GM19463 (cell line): Measurements from ENCODE around the gene OVCH1.
"Not testable (repeated sequence)": the region's sequence is repeated elsewhere in the genome, so short reads cannot be mapped to it uniquely, and the experiment has no call there.

Experiments
- ATAC-seq: cut with Tn5 transposase; IDR thresholded peaks from one replicate; pipeline ENCODE4 v1.9.1; 2021; ENCODE audit warnings: mild to moderate bottlenecking, moderate library complexity; ENCODE audit not compliant: unreplicated experiment

Gene OVCH1

DNA sequence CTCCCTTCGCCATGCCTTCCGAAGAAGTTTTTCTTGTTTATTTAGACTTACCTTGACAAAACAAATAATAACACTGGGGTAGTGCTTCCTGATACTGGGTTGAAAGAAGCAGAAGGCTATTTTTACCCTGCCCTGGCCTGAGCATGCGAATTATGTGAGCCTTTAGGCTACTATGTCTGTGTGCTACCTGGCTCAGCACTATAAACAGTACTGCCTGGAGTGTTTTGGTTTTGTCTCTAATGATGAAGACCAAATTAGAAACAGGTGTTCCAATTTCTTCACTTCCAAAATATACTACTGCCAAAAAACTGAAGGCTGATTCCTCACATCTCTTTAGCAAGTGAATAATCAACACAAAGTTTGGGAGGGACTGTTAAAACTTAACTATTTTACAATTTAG is 7.6 kb upstream of the OVCH1 start:
- no peak for ATAC-seq

DNA sequence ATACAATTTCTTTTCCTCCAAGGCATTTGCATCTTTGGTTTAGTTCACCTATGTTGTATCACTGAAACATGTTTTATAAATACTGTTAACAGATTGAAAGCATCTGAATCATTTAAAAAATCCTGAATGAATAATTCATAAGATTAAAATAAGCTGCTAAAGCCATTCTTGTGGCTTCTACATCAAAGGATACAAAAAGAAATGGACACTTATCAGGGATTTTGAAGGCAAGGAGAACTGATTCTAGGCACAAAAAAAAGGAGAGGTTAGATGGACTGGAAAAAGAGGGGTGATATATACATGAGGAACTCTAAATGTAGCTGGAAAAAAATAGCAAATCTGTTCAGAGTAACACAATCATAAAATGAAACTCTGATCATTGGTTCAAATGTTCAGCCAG is 5.8 kb upstream of the OVCH1 start:
- ATAC-seq, result no peak

DNA sequence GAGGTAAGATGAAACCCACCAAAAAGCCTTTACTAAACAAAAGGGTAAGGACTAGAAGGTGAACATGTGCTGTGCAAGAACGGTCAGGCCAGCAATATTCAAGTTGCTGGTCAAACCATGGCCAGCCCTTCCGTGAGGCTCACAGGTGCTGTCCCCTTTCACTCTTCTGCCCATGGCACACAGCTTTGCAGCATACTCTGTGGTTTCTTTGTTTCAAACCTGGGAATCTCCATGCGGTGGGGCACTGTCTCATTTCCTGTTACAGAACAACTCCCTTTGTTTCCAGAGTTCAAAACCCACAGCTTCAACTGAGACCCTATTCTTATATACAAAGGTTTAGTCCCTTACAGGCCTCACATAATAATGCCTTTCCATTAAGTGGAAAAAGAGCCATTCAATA is 1.7 kb upstream of the OVCH1 start:
- peak; percentile 58 for ATAC-seq

DNA sequence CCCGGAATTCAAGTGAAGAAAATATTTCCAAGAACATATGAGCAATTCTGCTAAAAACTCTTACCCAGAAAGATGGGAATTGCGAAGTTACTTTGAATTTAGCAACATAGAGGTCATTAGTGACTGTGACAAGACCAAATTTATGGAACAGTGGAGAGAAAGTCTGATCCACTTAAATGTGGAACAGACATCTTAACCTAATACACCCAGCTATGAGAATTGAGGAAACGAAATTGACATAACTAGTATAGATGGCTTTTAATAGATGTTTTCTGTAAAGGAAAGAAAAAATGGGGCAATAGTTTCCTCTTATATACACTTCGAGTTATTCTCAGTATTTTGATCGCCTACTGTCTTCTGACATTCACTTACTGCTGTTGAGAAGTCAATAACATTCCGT is 4.6 kb downstream of the OVCH1 start:
- ATAC-seq, result no peak

DNA sequence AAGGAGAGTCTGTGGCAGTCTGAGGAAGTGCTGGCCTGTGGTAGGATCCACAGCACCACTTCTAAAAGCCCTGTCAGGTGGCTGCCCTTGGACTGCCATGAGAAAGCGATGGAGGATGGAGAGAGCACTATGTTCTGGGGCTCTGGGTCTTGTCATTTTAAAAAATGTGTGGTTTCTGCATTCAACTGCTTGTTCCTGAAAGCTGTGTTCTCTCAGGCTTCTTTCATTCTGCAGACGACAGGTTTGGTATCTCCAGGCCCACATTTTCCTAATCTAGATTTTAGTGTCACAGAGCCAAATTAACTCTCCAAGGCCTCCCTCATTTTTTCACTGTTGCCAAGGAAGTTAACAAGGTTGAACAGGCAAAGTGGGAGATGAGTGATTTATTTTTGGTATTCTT is 10.5 kb downstream of the OVCH1 start:
- no peak for ATAC-seq

DNA sequence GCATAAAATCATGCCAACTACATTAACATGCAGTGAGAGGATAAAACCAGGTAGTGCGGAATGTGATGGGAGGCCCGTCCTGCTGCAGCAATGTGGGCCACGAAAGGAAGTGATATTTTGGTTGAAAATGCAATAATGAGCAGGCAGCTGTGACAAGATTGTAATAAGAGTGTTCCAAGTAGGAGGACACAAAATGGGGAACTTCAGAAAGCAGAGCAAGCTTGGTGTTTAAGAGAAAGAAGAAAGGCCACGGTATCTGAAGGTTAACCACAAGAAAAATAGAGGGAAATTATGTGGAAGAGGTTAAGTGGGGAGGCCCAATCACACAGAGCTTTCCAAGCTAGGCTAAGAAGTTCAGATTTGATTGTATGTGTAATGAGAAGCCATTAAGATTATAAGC is 34.3 kb downstream of the OVCH1 start:
- no peak for ATAC-seq

DNA sequence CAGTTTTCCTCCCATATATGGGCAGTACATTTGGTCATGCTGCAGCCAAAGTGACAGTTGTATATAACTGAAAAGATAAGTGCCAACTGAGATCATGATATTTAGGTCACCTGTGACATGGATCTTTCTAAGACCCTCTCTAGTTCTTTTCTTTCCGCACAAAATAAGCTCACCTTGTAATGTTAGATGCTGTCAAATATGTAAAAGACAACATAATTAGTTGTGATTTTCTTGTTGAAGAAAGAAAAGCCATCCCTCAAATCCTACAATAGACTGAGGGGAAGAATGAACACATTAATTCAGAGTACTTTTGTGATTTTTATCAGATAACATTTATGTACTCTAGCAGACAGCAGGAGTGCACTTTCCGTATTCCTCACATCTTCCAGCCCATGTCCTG is 37.4 kb downstream of the OVCH1 start:
- ATAC-seq, result no peak

DNA sequence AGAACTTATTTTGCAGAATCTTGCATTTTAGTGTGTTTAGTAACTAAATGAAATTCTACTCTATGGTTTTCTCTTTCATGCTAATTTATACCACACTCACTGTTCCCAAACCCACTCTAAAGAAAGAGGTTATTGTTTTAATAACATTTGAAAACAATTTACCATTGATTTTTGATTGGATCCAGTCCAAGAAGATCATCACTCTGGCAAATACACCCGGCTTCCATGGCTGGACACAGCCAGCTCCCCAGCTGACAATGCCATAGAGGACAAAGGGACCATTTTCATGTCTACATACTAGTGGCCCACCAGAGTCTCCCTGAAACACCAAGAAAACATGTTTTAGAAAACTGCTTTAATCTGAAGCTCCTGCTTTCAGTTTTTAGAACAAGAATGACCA is 42.4 kb downstream of the OVCH1 start:
- no peak for ATAC-seq

DNA sequence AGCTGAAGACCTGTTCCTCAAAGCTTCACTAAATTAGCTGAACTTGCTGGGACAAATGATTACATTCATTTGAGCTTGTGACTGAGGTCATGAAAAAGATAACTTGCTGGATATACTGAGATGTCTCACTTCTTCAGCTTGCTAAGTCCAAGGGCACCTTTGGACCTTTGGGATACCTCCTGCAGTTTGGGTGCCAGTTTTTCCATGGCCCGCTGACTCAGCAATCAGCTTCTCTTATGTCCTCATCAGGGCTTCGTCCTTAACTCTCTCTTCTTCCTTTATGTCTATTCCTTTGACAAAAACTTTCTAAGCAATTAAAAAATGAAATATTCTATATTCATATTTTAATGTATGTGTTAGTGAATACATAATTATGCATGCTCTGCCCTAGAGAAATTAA is 45.6 kb downstream of the OVCH1 start:
- ATAC-seq, result no peak

DNA sequence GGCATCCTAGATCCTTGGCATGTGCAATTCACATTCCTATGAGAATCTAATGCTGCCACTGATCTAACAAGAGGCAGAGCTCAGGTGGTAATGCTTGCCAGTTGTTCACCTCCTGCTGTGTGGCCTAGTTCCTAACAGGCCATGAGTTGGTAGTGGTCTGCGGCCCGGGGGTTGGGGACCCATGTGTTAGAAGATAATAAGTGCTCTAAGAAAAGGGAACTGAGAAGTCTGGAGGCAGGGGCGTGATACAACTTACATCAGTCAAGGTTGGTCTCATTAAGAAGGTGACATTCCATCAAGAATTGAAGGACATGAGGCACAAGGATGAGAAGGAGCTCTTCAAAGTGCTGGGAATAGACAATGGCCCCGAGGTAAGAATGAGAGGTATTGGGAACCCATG is 49.3 kb downstream of the OVCH1 start:
- no peak for ATAC-seq

DNA sequence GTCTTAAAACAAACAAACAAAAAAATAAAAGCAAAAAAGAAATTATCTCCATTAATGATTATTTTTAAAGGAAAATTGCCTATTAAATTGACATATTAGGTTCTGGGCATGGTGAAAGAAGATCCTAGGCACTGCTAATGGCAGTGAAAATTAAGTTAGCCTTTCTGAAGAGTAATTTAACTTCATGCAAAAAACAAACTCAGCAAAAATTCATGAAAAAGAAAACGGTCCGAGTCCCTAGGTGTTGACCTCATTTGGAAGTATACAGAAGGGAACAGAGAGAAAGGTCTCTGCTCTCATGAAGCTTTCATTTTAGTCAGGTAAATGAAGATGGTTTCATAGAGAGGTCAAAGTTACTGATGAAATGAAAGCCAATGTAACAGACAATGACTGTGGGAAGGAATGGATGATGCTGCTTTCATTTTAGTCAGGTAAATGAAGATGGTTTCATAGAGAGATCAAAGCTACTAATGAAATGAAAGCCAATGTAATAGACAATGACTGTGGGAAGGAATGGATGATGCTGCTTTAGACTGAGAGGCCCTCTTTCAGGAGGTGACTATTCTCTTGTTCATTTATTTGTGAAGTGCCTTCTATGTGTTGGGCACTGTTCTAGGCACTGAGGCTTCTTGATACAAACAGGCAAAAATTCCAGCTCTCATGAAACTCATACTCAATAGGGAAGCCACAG is 50.1 kb downstream of the OVCH1 start:
- no peak for ATAC-seq

DNA sequence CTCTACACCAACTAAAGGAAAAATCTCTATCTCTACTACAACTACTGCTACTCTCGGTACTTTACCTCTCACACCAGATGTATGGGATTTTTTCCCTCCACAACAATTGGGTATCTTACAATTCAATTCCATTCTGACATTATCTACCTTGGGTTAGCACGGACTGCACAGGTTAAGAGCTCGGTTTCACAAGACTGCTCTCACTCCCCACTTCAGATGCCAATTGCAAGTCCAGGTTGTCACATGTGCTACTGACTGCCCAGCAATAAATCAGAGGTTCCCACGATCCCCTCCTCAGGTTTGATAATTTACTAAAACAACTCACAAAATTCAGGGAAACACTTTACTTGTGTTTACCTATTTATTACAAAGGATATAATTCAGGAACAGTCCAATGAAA is 58.0 kb downstream of the OVCH1 start:
- ATAC-seq, result no peak

DNA sequence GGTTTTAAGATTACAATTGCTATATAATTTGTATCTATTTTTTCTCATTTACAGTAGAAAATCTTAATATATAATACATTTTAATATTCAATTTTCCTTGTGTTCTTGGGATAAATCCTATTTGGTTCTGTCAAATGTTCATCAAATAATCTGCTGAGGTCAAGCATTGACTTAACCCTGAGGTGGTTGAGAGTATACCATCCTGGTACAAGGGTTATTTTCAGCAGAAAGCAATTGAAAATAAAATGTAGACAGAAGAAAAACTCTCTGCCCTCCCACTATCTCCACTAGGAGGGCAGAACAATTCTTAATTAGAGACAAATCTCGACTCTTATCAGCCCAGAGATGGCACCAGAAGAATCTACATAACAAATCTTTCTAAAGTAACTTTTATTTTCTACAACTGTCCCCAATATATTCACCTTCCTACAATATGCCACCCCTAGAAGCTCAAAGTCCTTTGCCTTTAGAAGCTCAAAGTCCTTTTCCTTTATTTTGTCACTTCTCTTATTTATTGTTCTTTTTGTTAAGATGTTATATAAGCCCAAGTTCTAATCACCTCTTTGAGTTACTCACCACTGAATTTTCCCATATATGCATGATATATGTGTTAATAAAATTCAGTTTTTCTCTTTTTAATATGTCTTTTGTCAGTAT is 58.6 kb downstream of the OVCH1 start:
- ATAC-seq, result no peak

DNA sequence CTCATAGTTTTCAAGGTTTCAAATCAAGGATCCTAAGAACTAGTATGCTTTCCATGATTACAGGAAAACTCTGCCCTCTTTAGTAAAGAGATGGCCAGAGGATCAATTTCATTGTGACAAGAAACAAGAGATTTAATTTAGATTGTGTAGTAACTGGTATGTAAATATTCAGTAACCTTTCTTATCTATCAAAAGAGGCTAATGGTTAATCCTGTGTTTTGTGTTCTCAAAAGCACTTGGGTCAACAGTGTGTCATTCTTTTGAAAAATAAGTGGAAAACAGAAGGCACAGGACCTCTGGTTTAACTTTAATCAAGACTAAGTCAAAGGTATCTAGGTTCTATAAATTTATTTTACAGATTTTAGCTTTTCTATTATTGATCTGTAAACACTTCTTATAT is 59.9 kb downstream of the OVCH1 start:
- ATAC-seq, result no peak

DNA sequence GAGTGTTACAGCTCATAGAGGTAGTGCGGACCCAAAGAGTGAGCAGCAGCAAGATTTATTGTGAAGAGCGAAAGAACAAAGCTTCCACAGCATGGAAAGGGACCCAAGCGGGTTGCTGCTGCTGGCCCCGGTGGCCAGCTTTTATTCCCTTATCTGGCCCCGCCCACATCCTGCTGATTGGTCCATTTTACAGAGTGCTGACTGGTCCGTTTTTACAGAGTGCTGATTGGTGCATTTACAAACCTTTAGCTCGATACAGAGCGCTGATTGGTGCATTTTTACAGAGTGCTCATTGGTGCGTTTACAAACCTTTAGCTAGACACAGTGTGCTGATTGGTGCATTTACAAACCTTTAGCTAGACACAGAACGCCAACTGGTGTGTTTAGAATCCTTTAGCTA is 60.7 kb downstream of the OVCH1 start:
- not testable (repeated sequence) for ATAC-seq

DNA sequence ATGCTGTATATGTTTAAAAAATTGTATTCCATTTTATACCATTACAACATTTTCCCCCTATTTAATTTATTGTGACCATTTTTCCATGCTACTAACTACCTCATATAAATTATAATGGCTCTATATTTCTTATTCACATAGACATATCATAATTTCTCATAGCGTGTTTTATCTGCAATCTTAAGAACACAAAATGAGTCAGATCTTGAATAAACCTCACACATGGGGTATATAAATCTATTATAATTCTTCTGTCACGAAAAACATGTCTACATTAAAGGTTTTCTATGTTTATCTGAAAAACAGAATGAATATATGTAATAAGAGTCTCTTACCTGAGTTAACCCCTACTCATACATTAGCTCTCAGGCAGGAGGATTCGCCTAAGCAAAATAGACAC is 66.0 kb downstream of the OVCH1 start:
- no peak for ATAC-seq

DNA sequence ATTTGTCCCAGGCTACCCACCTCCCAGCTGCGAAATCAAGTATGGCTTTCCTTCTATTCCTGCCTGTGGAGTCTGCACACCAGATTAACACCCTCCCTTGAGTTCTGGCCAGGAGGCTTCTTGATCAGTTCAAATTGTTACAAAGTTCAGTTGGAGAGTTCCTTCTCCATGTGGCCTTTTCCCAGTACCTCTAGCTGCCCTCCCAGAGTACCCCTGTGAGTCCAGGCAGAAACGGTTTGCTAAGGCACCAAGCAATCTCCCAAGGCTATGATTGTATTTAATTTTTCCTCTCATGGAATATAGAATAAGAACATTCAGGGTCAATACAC is 66.8 kb downstream of the OVCH1 start:
- ATAC-seq, result no peak

DNA sequence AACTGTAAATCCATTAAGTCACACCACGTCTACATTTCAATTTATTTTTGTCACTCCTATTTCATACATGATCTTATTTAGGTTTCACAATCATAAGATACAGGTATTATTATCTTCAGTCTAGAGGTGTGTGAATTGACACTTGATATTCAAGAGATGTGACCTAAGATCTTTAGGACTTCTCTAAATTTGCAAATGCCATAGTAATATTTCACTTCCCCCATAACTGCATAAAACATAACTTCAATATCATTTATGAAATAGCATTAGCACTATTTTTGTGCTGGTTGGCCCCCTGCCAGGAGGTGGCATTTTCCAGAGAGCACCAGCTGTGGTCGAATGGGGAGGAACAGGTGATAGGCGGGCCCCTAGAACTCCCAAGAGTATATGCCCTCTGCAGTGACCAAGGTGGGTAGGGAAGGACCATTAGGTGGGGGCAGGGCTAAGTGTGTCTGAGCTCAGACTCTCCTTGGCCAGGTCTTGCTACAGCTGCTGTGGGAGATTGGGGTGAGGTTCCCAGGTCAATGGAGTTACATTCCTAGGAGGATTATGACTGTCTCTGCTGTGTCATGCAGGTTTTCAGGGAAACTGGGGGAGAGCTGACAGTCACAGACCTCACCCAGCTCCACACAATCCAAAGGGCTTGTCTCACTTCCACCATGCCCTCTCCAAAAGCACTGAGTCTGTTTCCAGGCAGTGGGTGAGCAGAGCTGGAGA is 67.3 kb downstream of the OVCH1 start:
- no peak for ATAC-seq

DNA sequence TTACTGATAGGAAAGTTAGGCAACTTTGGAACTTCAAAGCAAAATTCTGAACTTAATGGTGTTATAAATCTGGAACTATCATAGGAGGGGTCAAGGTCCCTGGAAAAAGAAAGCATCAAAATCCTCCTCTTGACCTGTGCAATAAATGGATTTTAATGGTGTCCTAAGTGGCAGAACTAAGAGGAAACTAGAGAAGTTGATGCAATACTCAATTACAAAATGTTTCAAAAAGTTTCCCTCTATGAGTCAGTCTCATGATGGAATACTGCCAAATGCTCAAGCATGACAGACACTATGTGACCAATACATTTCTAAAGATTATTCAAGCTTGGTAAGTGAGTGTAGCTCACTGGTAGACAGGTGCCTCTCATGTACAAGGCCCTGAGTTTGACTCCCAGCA is 68.9 kb downstream of the OVCH1 start:
- ATAC-seq, result peak; percentile 48

DNA sequence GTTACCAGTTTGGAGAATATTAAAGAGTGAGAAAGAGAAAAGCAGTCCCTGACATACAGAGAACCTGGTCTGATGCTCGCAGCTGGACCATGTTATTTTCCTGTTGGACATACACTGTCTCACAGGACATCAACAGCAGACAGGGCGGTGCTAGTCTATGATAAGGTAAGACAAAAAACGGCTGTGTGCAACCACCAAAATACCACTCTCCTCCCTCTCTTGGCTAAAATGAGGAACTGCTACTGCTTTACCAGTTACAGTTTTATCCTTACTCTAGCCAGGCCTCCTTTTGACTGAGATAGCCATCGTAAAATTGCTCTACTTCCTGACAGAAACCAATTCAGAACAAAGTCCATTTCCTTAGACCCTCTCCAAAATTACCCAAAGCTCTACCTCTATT is 69.5 kb downstream of the OVCH1 start:
- ATAC-seq, result peak; percentile 94

DNA sequence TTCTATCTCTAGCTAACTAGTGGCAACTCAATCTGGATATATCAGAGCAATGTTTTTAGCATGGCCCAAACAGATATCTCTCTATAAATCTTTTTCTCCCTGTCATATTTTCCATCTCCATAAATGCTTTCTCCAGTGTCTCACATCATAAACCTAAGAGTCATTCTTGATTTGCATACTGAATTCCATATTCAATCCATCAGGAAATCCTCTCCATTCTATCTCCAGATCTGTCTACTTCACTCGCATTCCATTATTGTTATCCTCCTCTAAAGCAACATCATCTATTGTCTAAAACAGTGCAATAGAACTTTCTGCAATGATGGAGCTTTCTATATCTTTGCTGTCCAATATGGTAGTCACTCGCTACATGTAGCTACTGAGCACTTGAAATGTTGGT is 71.0 kb downstream of the OVCH1 start:
- ATAC-seq, result no peak

DNA sequence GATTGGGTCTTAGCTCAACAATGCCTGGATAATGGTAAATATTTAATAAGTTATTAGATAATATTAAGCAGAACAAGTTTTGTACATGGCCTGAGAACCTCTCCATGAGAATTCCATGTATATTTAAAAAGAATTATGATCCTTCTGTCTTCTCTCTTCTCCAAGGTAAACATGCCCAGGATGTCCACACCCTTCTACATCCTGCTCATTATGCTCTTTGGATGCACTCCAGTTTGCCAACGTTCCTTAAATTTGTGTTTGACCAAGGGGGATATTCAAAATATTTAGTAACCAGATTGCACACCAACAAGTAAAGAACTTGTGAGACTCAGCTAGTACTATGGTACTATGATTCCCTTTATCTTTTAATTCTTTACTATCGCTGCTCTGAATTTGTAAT is 71.8 kb downstream of the OVCH1 start:
- ATAC-seq, result no peak

DNA sequence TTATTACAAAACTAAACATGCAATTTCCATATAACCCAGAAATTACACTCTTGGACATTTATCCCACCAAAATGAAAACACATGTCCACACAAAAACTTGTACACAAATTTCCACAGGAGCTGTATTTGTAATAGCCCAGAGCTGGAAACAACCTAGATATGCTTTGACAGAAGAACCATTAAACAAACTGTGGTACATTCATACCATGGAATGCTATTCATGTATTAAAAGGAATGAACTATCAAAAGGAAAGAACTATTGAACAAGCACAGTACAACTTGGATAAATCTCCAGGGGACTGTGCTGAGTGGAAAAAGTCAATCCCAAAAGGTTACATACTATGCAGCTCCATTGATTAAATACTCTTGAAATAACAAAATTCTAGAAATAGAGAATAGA is 80.7 kb downstream of the OVCH1 start:
- ATAC-seq, result no peak
